Nephron progenitor cell (in vitro differentiated cells): Measurements from ENCODE around the gene SULT1A1.
"Not testable (repeated sequence)": the region's sequence is repeated elsewhere in the genome, so short reads cannot be mapped to it uniquely, and the experiment has no call there.

Source experiments
- DNase-seq: peaks from one replicate; pipeline ENCODE4 v3.0.0; 2021
- H3K27ac Mint-ChIP-seq: 2 replicates; pipeline ENCODE4 v1.8.0; 2021; ENCODE audit warnings: mild to moderate bottlenecking, moderate library complexity, mixed read lengths
- H3K27me3 Mint-ChIP-seq: 2 replicates; pipeline ENCODE4 v1.8.0; 2021; ENCODE audit warnings: mild to moderate bottlenecking, low read depth, mixed read lengths; ENCODE audit not compliant: poor library complexity
- H3K36me3 Mint-ChIP-seq: 2 replicates; pipeline ENCODE4 v1.8.0; 2021; ENCODE audit warnings: low read depth, mixed read lengths
- H3K4me1 Mint-ChIP-seq: 2 replicates; pipeline ENCODE4 v1.8.0; 2021; ENCODE audit warnings: mixed read lengths
- H3K4me3 Mint-ChIP-seq: 2 replicates; pipeline ENCODE4 v1.8.0; 2021; ENCODE audit warnings: mild to moderate bottlenecking, moderate library complexity, mixed read lengths
- H3K9me3 Mint-ChIP-seq: 2 replicates; pipeline ENCODE4 v1.8.0; 2021; ENCODE audit warnings: mild to moderate bottlenecking, moderate library complexity, mixed read lengths
- TF ChIP-seq, protein P1 (sequence below): fragments of 200-600 bp; sonication (generic); IDR thresholded peaks from 2 replicates; pipeline ENCODE4 v1.5.0; 2021; ENCODE audit warnings: antibody characterized with exemption

SULT1A1 gene

DNA sequence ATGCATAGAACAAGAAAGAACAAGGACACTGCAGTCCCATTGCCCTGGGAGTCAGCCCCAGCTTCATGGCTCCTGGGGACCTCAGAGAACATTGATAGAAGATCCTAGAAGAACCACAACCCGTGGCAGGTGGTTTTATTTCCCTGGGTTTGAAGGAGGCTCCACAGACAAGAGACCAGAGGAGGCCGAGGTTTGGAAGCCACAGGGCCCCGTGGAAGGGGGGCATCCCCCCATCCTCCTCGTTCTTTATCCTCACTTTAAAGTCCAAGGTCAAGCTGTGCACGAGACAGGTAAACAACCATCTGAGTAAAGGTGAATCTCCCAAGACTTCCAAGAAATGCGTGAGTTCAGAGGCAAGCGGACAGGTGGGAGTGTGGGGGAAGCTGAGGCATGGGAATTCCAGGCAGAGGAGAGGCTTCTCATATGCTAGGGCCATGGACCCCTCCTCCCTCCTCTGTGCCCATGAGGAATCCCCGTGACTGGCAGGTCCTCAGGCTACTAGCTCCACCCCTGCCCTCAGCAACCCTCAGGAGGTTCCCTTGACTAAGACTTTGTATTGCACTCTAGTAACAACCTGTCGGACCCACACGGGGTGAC is 849 bp upstream of the SULT1A1 start:
- Mint-ChIP-seq H3K4me1 (peaks cover 27% of the 10 kb centered on the region), H3K27ac (peak overlapping the region; percentile 93), H3K27me3 (peaks cover 3% of the 10 kb centered on the region), H3K9me3 (no peaks in the 10 kb centered on the region), H3K36me3 (no peaks in the 10 kb centered on the region), H3K4me3 (no peak overlapping the region)
- TF ChIP-seq, protein P1, sequence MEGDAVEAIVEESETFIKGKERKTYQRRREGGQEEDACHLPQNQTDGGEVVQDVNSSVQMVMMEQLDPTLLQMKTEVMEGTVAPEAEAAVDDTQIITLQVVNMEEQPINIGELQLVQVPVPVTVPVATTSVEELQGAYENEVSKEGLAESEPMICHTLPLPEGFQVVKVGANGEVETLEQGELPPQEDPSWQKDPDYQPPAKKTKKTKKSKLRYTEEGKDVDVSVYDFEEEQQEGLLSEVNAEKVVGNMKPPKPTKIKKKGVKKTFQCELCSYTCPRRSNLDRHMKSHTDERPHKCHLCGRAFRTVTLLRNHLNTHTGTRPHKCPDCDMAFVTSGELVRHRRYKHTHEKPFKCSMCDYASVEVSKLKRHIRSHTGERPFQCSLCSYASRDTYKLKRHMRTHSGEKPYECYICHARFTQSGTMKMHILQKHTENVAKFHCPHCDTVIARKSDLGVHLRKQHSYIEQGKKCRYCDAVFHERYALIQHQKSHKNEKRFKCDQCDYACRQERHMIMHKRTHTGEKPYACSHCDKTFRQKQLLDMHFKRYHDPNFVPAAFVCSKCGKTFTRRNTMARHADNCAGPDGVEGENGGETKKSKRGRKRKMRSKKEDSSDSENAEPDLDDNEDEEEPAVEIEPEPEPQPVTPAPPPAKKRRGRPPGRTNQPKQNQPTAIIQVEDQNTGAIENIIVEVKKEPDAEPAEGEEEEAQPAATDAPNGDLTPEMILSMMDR = no peak
- DNase-seq = no peak

DNA sequence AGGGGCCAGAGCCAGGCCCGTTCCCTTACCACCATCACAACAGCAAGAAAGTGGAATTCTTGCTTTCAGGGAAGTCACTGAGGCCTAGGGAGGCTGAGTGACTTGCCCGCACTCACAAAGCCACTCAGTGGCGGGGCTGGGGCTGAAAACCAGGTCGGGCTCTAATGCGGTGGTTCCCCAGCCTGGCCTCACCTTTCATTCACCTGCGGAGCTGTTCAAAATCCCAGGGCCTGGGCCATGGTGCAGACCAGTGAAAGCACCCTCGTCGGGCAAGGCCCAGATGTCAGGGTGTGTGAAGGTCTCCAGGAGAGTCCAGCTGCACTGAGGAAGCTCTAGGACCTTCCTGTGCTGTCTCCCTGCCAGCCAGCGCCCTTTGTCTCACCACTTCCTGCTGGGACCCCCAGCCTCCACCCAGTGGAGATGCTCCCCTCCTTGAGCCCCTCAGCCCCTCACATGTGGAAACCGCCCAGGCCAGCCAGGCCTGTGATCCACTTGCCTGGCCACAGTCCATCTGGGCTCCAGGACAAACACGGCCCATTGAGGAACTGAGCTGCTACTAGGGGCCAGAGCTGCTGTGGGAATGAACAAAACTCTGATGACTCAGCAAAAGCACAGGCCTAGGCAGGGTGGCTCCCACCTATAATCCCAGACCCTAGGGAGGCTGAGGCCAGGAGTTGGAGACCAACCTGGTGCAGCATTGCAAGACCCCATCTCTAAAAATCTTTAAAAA is 812 bp downstream of the SULT1A1 start:
- H3K27ac Mint-ChIP-seq = peak overlapping the region; percentile 91
- not testable (repeated sequence) for H3K9me3 Mint-ChIP-seq, H3K36me3 Mint-ChIP-seq, DNase-seq, H3K27me3 Mint-ChIP-seq
- peak overlapping the region; percentile 72 for H3K4me3 Mint-ChIP-seq
- peaks cover 24% of the 10 kb centered on the region for H3K4me1 Mint-ChIP-seq

DNA sequence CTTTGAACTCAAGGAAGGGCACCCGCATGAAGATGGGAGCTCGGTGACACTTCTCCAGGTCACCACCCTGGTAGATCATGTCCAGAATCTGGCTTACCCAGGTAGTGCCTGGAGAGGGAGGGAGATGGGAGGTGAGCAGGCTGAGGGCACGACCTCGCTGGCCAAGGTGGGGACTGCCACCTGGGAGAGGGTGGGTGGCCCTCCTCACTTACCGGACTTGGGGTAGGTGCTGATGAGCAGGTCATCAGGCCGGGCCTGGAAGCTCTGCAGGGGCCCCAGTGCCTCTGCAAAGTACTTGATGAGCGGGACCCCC is 1.4 kb downstream of the SULT1A1 start:
- H3K27ac Mint-ChIP-seq, H3K4me3 Mint-ChIP-seq, H3K9me3 Mint-ChIP-seq, H3K36me3 Mint-ChIP-seq, H3K27me3 Mint-ChIP-seq, DNase-seq: not testable (repeated sequence)
- peaks cover 24% of the 10 kb centered on the region for H3K4me1 Mint-ChIP-seq

DNA sequence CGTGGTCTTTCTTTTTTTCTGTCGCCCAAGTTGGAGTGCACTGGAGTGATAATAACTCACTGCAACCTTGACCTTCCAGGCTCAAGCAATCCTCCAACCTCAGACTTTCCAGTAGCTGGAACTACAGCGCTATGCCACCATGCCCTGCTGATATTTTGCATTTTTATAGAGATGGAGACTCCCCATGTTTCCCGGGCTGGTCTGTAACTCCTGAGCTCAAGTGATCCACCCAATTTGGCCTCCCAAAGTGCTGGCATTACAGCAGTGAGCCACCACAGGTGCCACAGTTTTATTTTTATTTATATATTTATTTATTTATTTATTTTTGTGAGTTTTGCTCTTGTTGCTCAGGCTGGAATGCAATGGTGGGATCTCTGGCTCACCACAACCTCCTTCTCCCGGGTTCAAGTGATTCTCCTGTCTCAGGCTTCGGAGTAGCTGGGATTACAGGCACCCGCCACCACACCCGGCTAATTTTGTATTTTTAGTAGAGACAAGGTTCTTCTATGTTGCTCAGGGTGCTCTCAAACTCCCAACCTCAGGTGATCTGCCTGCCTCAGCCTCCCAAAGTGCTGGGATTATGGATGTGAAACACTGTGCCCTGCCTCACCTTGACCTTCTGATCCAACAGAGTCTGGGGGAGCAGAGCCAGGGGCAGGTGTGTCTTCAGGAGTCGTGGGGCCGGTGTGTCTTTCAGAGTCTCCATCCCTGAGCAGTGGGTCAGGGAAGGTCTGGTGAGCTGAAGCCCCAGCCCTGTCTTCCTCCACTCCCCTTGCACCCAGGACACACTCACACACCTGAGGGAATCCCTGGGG is 2.0 kb downstream of the SULT1A1 start:
- peaks cover 24% of the 10 kb centered on the region for H3K4me1 Mint-ChIP-seq
- H3K4me3 Mint-ChIP-seq, H3K9me3 Mint-ChIP-seq, H3K27ac Mint-ChIP-seq, DNase-seq, H3K36me3 Mint-ChIP-seq, H3K27me3 Mint-ChIP-seq: not testable (repeated sequence)

DNA sequence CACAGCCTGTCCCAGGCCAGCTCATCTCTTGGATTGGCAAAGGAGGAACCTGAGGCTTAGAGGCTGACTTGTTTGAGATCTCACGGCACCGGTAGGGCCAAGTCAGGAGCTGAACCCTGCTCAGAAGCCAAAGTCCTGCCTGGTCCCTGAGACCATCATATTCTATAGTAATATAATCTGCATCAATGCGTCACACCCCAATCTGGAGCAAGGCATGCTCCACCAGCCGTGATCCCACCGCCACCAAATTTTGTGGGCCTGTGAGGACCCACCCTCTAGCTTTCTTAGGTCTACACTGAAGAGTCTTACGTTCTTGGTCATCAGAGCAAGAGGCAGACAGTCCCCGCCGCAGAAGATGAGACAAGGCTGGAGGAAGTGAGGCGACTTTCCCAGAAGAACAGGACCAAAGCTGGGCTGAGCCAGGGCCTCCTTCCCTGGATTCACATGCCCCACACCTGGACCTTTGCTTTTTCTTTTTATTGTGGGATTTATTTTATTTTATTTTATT is 2.7 kb downstream of the SULT1A1 start:
- TF ChIP-seq, protein P1 = no peak
- H3K9me3 Mint-ChIP-seq = no peaks in the 10 kb centered on the region
- H3K27ac Mint-ChIP-seq = no peak overlapping the region
- H3K36me3 Mint-ChIP-seq = no peaks in the 10 kb centered on the region
- H3K4me3 Mint-ChIP-seq = no peak overlapping the region
- peaks cover 24% of the 10 kb centered on the region for H3K4me1 Mint-ChIP-seq
- no peak for DNase-seq
- no peaks in the 10 kb centered on the region for H3K27me3 Mint-ChIP-seq

DNA sequence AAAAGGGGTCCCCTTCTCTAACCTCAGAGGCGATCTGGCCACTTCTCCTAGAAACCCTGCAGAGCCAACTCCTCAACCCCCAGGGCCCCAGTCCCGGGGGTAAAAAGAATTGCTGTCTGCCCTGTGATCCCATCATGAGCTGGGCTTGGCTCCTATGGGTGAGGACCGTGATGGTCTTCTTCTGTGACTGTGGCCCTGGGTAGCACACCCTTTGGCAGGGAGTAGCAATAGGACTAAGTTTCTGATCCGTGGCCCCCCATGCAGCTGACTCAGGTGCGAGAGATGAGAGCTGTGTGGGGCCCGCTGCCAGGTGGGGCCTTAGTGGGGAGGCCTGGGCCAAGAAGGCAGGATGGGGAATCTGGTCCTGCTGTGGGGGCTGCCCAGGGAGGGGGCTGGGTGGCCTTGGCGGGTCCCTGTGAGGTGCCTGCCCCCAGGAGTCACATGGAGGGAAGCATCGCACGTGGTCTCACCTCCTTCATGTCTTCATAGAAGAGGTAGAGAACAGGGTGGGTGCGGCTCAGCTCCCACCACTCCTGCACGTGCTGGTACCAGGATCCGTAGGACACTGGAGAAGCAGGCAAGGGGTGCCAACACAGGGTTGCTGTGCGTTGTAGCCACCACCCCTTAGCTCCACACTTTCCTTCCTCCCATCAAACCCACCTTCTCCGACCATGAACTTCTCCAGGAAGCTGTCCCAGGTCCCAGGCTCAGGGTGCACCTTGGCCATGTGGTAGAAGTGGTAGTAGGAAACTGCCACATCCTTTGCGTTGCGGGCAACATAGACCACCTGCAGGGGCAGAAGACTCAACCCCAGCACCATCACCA is 3.3 kb downstream of the SULT1A1 start:
- Mint-ChIP-seq H3K9me3 (no peaks in the 10 kb centered on the region), H3K27ac (no peak overlapping the region), H3K4me3 (no peak overlapping the region), H3K27me3 (peaks cover 2% of the 10 kb centered on the region), H3K36me3 (no peaks in the 10 kb centered on the region), H3K4me1 (peaks cover 24% of the 10 kb centered on the region)
- DNase-seq = no peak
- TF ChIP-seq, protein P1 = no peak

DNA sequence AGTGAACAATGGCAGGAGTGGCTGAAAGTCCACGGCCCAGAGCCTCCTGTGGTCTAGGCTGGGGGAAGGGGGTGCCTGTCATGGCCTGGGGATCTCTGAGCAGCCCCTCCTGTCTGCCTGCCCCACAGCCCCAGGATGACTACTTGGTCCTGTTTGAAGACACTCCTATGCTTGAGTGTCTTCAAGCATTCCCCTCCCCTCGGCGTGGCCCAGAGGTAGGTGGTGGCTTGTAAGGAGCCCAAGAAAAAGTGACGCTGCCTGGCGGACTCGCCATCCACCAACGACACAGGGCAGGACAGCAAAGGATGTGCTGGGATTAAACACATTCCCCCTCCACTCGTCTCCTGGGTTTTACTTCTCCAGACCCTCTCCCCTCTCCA is 5.7 kb downstream of the SULT1A1 start:
- H3K9me3 Mint-ChIP-seq = no peaks in the 10 kb centered on the region
- peaks cover 6% of the 10 kb centered on the region for H3K27me3 Mint-ChIP-seq
- TF ChIP-seq, protein P1 = no peak
- H3K4me1 Mint-ChIP-seq = peaks cover 3% of the 10 kb centered on the region
- no peak for DNase-seq
- no peak overlapping the region for H3K27ac Mint-ChIP-seq
- H3K4me3 Mint-ChIP-seq = no peak overlapping the region
- no peaks in the 10 kb centered on the region for H3K36me3 Mint-ChIP-seq
